ENCODE data around the gene KCNQ5. TPM values are rescaled to one million over a fixed set of nuclear protein-coding genes. Genes with fewer than 3 reads are reported as not detected.
"Not testable (repeated sequence)": the region's sequence is repeated elsewhere in the genome, so short reads cannot be mapped to it uniquely, and the experiment has no call there.

The KCNQ5 gene
- total RNA-seq, 1 donor from 2014 or later = not detected

DNA sequence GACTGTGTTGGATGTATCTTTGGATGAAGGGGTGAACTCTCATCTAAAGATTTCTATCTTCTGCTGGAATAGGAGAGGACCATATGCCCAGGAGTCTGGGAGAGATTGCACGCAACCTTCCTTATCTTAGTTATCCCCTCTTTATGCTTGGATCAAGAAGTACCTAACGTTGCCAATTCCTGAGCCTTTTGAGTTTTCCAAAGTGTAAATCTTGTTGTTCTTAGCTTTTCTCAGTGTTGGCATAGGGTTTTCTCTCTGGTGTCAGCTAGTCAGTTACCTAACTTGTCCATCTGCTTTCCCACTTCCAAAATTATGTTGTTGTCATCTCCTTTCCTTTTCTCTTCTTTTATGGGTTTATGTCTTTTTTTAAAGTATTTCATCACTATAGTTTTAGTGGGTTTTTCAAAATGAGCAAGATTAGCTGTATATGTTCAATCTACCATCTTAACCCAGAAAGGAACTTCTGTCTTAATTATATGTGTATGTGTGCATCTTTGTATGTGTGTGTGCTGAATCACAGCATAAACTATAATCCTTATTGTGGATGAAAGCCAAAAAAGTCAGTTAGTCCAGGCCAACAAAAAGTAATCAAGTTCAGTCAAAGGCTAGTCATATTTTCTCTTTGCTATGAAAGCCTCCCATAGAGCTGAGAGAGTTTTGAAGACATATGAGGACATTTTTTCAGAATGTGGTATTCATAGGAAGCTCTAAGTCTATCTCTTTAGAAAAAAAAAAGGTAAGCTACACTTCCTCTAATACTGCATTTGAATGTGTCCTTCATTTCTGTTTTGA, 531.3 kb downstream of the KCNQ5 start:
- intact Hi-C loops (cut with DNase I) = no loop called here
- DNase-seq (no peak), ATAC-seq (ENCODE audit: poor library complexity) (no peak)

DNA sequence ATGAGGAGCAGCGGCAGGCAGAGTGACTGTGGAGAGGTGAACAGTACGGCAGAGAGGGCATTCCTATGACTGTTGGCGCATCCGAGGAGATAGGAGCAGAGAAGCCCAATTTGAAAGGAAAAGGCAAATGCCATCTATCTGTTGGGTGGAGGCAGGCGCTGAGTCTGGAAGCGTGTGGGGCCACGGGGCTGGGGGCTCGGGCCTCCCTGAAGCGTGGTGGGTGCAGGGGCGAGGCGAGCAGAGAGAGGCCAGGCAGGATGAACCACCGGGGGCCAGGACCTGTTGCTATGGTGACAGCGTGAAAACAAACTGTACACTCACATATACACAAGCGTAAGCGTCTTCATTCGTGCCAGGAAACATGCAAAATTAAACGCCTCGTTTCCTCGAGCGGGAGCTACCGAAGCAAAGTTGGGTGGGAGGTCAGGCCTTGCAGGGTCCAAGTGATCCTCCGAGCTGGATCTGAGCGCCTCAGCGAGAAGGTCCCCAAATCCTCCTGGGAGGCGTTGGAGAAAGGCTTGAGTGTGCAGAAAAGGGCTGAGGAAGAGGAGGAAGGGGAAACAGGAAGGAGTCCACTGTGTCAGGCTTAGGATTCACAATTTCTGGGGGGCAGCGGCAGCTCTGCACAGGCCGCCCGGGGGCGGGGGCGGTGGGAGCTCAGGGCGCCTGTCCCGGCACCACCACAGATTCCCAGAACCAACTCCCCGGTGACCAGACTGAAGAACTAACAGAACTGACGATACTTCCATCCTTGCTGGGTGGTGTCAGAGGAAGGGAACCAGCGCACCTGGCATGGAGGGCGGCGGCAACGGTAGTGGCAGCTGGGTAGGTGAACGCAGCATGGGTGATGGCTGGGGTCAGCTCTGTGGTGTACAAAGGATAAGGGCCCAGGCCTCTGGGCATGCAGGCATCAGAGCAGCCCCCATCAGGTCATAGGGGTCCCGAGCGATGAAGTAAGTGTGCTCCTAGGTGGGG, 535.2 kb downstream of the KCNQ5 start:
- intact Hi-C loops (cut with DNase I) = no loop called here
- DNase-seq = no peak
- ATAC-seq (ENCODE audit: poor library complexity) = no peak

DNA sequence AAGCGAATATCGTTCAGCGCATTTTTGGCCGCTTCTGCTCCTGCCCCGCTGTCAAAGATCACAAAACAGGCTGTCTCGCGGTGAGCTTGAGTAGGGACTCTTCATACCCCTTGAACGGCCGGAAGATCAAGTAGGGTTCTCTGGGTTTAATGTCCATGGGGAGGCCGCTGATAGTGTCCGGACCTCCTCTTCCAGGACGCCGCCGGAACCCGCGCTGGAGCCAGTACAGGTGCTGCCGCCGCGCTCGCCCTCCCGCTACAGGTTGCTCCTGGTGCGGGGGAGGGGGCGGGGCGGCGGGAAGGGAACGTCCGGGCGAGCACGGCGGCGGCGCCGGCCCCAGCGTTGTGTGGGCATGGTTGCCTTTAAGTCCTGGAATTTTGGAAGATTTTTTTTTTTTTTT, 536.0 kb downstream of the KCNQ5 start:
- no peak for DNase-seq
- intact Hi-C loops (cut with DNase I) = no loop called here
- ATAC-seq (ENCODE audit: poor library complexity) = no peak

DNA sequence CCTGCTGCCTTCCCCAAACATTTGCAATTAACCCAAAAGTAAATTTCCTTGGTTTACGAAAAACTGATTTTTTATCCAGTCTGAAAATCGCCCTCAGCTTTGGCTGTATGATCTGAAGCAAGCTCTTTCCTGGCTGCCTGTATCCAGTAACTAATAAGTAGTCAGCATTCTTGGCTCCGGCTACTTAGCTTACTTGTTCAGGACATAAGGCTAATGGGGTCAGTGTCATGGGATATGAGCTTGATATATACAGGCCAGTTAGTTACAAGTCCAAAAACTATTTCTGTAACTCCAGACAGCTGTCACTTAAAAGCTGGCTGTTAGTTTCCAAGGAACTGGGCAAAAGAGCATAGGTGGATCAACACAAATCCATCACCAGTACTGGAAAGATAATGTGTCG, 547.2 kb downstream of the KCNQ5 start:
- intact Hi-C loops (cut with DNase I) = no loop called here
- ATAC-seq (ENCODE audit: poor library complexity) (no peak), DNase-seq (no peak)

DNA sequence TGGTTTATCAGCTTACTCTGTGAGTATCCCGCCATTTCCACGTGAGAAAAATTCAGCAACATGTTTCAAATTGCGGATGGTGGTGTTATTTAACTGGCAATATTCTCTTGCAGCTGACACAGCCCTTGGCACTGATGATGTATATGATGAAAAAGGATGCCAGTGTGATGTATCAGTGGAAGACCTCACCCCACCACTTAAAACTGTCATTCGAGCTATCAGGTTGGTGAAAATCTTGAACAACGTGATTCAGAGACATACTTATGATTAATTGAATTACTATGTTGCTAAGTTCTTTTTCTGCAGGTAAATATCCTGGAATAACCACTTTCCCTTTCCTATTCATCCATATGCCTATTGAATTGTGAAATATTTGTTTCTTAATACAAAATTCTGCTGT, 547.8 kb downstream of the KCNQ5 start:
- no peak for DNase-seq
- no peak for ATAC-seq (ENCODE audit: poor library complexity)
- intact Hi-C loops (cut with DNase I) = no loop called here

DNA sequence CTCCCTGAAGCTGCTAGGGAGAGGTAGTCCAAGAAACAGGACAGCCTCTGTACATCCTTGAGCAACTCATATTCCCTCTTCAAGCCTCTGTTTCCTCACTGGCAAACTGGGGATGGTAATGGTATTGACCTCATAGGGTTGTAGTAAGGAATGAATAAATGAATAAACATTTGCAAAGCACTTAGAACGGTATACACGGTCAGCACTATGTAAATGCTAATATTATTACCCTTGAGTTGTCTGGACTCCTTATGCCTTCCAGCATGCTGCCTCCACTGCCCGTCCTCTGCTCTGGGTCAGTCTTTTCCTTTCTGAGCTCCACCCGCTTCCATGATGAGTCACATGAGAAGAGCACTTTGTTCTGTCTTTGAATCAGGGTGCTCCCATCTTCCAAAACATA, 552.8 kb downstream of the KCNQ5 start:
- no peak for DNase-seq
- ATAC-seq (ENCODE audit: poor library complexity) = no peak
- intact Hi-C loops (cut with DNase I) = no loop called here

DNA sequence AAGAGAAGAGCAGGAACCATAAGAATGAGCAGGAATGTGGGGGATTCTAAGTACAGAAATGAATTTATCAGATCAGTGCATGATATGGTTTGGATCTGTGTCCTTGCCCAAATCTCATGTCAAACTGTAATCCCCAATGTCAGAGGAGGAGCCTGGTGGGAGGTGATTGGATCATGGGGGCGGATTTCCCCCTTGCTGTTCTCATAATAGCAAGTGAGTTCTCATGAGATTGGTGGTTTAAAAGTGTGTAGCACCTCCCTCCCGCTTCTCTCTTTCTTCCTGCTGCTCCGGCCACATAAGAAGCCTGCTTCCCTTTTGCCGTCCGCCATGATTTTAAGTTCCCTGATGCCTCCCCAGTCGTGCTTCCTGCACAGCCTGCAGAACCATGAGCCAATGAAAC, 554.2 kb downstream of the KCNQ5 start:
- ATAC-seq (ENCODE audit: poor library complexity) = no peak
- DNase-seq = no peak
- intact Hi-C loops (cut with DNase I) = no loop called here

DNA sequence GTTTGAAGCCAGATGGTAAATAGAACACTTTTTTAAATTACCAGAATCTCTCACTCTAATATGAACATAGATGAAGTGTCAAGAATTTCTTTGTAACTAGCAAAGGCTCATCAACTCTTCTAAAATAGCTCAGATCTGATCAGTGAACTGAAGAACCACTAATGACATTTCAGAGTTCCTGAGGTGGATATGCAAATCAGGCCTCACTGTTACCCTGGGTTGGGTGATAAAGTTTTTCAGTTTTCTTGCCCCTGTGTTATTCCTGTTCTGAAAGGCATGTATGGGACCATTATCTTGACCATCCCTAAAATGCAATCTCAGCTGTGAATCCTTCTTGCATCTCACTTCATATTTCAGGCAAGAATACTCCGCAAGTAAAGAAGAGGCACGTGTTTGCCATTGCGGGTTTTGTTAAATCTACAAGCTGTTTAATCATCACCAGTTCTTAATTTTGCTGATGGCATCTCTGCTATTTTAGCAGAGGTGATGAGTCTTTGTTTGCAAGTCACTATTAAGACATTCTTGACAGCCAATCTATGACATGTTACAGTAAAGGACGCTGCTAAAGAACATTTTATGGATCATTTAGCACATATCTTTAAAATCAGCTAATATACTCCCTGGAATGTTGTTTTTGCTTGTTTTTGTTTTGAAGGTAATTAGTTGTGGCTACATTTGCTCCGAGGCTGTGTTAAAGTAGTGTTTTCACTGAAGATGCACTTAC, 555.5 kb downstream of the KCNQ5 start:
- DNase-seq = no peak
- intact Hi-C loops (cut with DNase I) = no loop called here
- ATAC-seq (ENCODE audit: poor library complexity) = no peak

DNA sequence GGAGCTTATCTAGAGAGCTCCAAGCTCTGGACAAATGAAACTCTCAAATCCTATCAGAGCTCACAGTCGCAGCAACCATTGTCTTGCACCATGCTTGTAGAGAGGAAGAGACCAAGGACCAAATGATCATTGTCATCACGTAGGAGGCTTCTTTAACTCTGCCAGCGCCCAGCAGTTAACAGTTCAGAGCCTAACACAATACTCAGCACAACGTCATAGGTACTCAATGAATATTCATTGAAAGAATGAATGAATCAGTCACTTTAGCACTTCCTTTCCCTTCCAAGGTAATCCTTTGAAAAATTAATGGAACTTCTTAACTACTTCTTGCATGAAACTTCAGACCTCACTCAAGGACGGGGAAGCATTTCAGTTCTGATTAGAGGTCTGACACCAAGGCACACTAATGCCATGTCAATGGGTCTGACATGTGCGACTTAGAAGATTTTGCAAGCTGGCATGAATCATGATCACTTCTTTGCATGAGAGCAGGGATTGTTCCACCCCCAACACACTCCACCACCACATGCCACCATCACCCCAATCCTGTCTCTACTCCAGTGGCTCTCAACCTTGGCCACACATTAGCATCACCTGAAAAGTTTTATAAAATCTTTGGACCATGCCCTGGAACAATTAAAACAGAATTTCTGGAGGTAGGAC, 558.3 kb downstream of the KCNQ5 start:
- intact Hi-C loops (cut with DNase I) = loop anchor here (5.0 kb wide), 1 partner anchor 768 kb away; no protein-coding TSS in a partner anchor
- ATAC-seq (ENCODE audit: poor library complexity) = no peak

DNA sequence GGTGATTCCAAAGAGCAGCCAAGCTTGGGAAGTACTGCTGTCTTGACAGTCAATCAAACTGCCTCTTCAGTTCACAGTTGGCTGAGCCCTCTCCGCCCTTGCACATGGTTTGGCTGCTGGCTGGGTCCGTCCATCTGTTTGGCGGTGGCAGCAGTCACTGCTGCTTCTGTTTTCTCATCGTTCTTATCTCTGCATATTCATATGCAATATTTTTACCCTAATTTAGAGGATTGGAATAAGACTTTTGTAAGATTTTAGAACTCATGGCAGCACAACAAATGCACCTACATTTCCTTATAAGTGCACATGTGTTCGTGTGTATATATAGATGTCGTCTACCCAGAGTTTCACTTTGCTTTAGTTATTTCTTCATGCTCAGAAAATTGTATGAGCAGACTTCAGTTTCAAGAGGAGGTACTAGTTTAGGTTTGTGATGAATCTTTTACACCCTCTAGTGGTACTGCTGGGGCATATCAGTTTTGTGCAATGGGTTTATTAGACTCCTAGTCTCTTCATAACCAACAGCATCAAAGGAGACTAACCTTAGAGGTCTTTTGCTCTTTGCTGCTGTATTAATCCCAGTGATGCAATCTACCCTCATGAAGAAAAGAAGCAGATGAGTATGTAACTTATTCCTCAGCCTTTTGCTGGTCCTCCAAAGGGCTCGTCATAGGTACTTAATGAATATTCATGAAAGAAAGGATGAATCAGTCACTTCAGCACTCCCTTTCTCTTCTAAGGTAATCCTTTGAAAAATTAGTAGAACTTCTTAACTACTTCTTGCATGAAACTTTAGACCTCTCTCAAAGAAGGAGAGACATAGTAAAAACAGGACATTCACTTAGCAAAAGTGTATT, 559.1 kb downstream of the KCNQ5 start:
- no peak for DNase-seq
- intact Hi-C loops (cut with DNase I) = loop anchor here (5.0 kb wide), 1 partner anchor 769 kb away; no protein-coding TSS in a partner anchor
- peak; percentile 87 for ATAC-seq (ENCODE audit: poor library complexity)

More for the DNA sequence above, 558.3 kb downstream of the KCNQ5 start:
- DNase-seq = no peak

DNA sequence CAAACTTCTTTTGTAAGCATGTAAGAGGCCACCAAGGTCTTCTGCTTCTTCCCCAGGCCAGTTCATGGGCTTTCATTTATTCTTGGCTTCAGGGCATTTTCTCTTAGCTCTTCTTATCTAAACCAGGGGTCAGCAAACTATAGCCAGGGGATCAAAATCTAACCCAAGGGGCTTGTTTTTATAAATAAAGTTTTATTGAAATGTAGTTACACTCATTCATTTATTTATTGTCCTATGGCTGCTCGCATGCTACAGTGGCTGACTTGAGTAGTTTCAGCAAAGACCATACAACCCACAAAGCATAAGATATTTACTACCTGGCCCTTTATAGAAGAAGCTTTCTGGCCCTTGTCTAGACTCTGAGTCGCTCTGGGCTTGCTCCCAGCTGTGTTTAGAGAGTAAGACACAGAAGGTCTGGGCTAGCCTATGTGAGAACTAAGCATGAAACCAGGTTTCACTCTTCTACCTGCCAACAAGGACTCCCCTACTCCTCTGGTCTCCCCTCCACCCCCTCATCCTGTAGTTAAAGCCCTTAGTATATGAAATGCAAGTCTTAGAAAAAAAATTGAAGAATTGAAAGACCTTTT, 560.2 kb downstream of the KCNQ5 start:
- ATAC-seq (ENCODE audit: poor library complexity) (no peak), DNase-seq (no peak)
- intact Hi-C loops (cut with DNase I) = loop anchor here (5.0 kb wide), 1 partner anchor 770 kb away; no protein-coding TSS in a partner anchor

DNA sequence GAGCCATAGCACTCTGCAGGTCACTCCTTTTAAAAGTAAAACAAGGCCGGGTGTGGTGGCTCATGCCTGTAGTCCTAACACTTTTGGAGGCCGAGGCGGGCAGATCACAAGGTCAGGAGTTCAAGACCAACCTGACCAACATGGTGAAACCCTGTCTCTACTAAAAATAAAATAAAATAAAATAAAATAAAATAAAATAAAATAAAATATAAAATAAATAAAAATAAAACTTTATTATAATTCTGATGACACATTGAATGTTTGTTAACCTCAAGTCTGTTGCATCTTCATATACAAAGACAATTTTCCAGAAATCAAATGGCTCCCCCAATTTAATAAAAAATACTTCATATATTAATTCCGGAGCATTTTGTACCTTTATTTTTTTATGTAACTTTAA, 571.4 kb downstream of the KCNQ5 start:
- DNase-seq; intact Hi-C loops (cut with DNase I); ATAC-seq (ENCODE audit: poor library complexity): not testable (repeated sequence)

DNA sequence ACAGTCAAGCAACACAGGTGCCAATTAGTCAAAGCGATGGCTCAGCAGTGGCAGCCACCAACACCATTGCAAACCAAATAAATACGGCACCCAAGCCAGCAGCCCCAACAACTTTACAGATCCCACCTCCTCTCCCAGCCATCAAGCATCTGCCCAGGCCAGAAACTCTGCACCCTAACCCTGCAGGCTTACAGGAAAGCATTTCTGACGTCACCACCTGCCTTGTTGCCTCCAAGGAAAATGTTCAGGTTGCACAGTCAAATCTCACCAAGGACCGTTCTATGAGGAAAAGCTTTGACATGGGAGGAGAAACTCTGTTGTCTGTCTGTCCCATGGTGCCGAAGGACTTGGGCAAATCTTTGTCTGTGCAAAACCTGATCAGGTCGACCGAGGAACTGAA, 572.9 kb downstream of the KCNQ5 start:
- ATAC-seq (ENCODE audit: poor library complexity) (no peak), DNase-seq (no peak)
- intact Hi-C loops (cut with DNase I) = no loop called here

DNA sequence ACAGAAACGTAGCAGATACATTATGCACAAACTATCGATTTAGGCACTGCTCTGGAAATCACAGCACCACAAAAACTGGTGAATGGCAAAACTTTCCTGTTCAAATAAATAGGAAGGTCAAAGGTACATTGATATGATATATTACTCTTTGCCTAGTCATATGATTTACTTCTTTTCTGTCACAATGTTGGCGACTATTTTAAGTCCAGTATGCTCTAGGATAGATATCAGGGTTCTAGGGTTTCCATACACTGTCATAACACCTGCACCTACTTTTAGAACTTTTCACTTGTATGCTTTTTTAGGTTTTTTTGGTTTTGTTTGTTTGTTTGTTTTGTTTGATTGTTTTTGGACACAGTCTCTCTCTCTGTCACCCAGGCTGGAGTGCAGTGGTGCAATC, 578.4 kb downstream of the KCNQ5 start:
- no peak for DNase-seq
- intact Hi-C loops (cut with DNase I) = no loop called here
- no peak for ATAC-seq (ENCODE audit: poor library complexity)

DNA sequence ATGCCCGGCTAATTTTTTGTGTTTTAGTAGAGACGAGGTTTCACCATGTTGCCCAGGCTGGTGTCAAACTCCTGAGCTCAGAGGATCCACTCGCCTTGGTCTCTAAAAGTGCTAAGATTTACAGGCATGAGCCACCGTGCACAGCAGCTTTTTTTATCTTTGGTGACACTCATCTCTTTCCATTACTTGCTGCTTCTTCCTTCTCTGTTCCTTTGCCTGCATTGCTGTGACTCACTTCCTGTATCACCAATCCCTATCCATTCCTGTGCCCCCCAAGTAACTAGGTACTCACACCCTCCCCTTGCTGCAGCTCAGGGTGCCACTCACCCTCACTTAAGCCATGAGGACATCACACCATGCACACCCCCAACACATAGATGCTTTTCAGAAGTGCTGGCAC, 578.9 kb downstream of the KCNQ5 start:
- no peak for ATAC-seq (ENCODE audit: poor library complexity)
- intact Hi-C loops (cut with DNase I) = no loop called here
- DNase-seq = no peak

DNA sequence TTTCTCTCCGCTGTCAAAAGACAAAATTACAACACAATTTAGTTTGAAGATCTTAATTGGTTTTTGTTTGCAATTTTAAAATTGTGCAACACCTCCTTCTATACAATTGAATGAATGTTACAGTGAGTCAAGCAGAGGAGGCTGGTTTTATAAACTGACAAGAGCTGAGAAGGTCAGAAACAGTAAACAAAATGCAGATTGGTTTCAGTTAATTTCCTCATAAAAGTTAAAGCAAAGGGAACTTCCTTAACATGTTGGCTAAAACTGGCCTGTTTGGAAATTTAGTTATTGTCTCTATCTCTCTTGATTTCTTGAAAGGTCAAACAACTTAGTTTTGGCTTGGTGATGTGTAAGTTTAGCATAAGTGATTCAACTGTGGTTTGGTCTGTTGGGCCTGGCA, 581.2 kb downstream of the KCNQ5 start:
- ATAC-seq (ENCODE audit: poor library complexity) (no peak), DNase-seq (no peak)
- intact Hi-C loops (cut with DNase I) = no loop called here

DNA sequence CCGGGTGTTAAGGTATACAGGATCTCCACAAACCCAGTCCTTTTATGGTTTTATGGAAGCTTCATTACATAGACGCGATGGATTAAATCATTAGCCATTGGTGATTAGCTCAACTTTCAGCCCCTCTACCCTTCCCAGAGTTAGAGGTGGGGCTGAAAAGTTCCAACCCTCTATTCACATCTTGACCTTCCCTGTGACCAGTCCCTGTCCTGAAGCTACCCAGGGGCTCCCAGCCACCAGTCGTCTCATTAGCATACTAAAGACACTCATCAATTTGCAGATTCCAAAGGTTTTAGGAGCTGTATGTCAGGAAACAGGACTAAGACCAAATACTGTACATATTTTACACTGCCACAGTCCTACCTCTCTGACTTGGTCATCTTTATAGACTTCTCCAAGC, 582.4 kb downstream of the KCNQ5 start:
- intact Hi-C loops (cut with DNase I) = no loop called here
- no peak for DNase-seq
- no peak for ATAC-seq (ENCODE audit: poor library complexity)

Data from Right ventricle myocardium superior (tissue), 1 donor.